Body of pancreas (tissue), 4 donors: Measurements from ENCODE around the gene SAMD13. TPM values are rescaled to one million over a fixed set of nuclear protein-coding genes. Genes with fewer than 3 reads are reported as not detected.

Source experiments
- ATAC-seq: fragments of 150-250 bp; one replicate; pipeline ENCODE4 v1.9.1; 2016
- DNase-seq, 4 donors: peaks; one replicate each; pipeline ENCODE4 v3.0.0-alpha.2; 2019
- H3K27ac ChIP-seq, 4 donors: fragments of 200-600 bp; sonication (generic); 1 replicate in 3 of 4; 2 replicates in 1 of 4; pipeline versions ENCODE4 v1.5.1 to v1.6.1; 2016 to 2019; ENCODE audit warnings: mild to moderate bottlenecking in 1 of 4, mixed read lengths in 1 of 4, moderate library complexity in 1 of 4
- H3K27me3 ChIP-seq, 2 donors: fragments of 200-600 bp; sonication (generic); one replicate each; pipeline ENCODE4 v1.6.0; 2016; ENCODE audit warnings: mild to moderate bottlenecking in 1 of 2
- H3K36me3 ChIP-seq, 2 donors: fragments of 200-600 bp; sonication (generic); replicated peaks in 1 of 2; 2 replicates each; pipeline ENCODE4 v1.5.1; 2016; ENCODE audit warnings: low read depth in 2 of 2; ENCODE audit not compliant: insufficient read depth in 1 of 2
- H3K4me1 ChIP-seq: fragments of 200-600 bp; sonication (generic); one replicate; pipeline ENCODE4 v1.6.0; 2016
- H3K4me3 ChIP-seq, 2 donors: fragments of 200-600 bp; sonication (generic); 1 replicate in 1 of 2; 2 replicates in 1 of 2; pipeline ENCODE4 v1.5.1; 2016 to 2019
- H3K9me3 ChIP-seq, 3 donors: fragments of 200-600 bp; sonication (generic); 1 replicate in 2 of 3; 2 replicates in 1 of 3; pipeline ENCODE4 v1.5.1; 2016
- CTCF ChIP-seq, 7 experiments: fragments of 450-650 bp in 4 of 7; fragments of 200-600 bp in 3 of 7; sonication (generic) in 3 of 7; IDR thresholded peaks; one replicate each; pipeline ENCODE4 v1.5.1; 2016 to 2019; ENCODE audit warnings: antibody characterized with exemption in 7 of 7
- POLR2A ChIP-seq, 3 donors: fragments of 450-650 bp; IDR thresholded peaks; one replicate each; pipeline ENCODE4 v1.6.1; 2016; ENCODE audit warnings: antibody characterized with exemption in 3 of 3, mild to moderate bottlenecking in 2 of 3
- WGBS, 2 donors: methylation state at CpG; one replicate each; pipeline ENCODE4 v1.1.5; 2017; 5-methylcytosine and 5-hydroxymethylcytosine counted together
- intact Hi-C: fragments of 100-400 bp; cut with DNase I; formaldehyde crosslinking; loops from one replicate; pipeline ENCODE4 v1.15.1; 2023
- total RNA-seq, 2 donors: library from RNA; depleted of rRNA; stranded (reverse); fragments of >200 nt; gene quantifications; one replicate each; pipeline ENCODE4 v1.1.0, GENCODE V29; 2016

The SAMD13 gene
- total RNA-seq, 2 donors from 2014 or later = 0.66 to 1.3 TPM

- Histone ChIP-seq H3K9me3 (peaks cover 0 to 4% (median 0%) of the 10 kb centered on the region in 3 donors), H3K4me1 (no peaks in the 10 kb centered on the region), H3K4me3 (no peak overlapping the region), H3K36me3 (no peaks in the 10 kb centered on the region), H3K27me3 (no peaks in the 10 kb centered on the region), H3K27ac (no peak overlapping the region)
- no peak for TF ChIP-seq POLR2A (IDR thresholded peaks at IDR 0.05)
- TF ChIP-seq CTCF (IDR thresholded peaks at IDR 0.05) = no peak
- ATAC-seq (no peak), DNase-seq (peak in 1 of 4 donors; percentile 40)
- intact Hi-C loops = no loop called here
- 68 to 84% methylated on average over 2 of the region's 2 CpGs for WGBS, 2 donors
Observed at GRCh38 chr1:84289169-84289785, 12.2 kb upstream of the SAMD13 start.

GRCh38 chr1:84291882-84292655, 9.4 kb upstream of the SAMD13 start:
- DNase-seq = no peak
- no peak for TF ChIP-seq CTCF (IDR thresholded peaks at IDR 0.05)
- no peak for TF ChIP-seq POLR2A (IDR thresholded peaks at IDR 0.05)
- no peak overlapping the region for H3K27ac ChIP-seq
- no peaks in the 10 kb centered on the region for H3K4me1 ChIP-seq
- intact Hi-C loops = no loop called here
- no peak overlapping the region for H3K4me3 ChIP-seq
- H3K36me3 ChIP-seq = no peaks in the 10 kb centered on the region
- H3K27me3 ChIP-seq = no peaks in the 10 kb centered on the region
- no peak for ATAC-seq
- WGBS, 2 donors = 88 to 91% methylated on average over 5 of the region's 5 CpGs
- peaks cover 0 to 4% (median 0%) of the 10 kb centered on the region in 3 donors for H3K9me3 ChIP-seq

- Histone ChIP-seq H3K4me3 (no peak overlapping the region), H3K4me1 (peaks cover 6% of the 10 kb centered on the region), H3K9me3 (no peaks in the 10 kb centered on the region), H3K27me3 (no peaks in the 10 kb centered on the region), H3K27ac (no peak overlapping the region), H3K36me3 (no peaks in the 10 kb centered on the region)
- DNase-seq (no peak), ATAC-seq (no peak)
- TF ChIP-seq POLR2A (IDR thresholded peaks at IDR 0.05) (no peak), CTCF (IDR thresholded peaks at IDR 0.05) (no peak)
- WGBS, 2 donors = 86 to 90% methylated on average over 2 of the region's 2 CpGs
- intact Hi-C loops = no loop called here
Observed at GRCh38 chr1:84293766-84294165, 7.7 kb upstream of the SAMD13 start.

- DNase-seq = no peak
- intact Hi-C loops = no loop called here
- TF ChIP-seq CTCF (IDR thresholded peaks at IDR 0.05) (no peak), POLR2A (IDR thresholded peaks at IDR 0.05) (no peak)
- H3K27ac ChIP-seq = no peak overlapping the region
- peaks cover 9% of the 10 kb centered on the region for H3K4me1 ChIP-seq
- no peak for ATAC-seq
- no peaks in the 10 kb centered on the region for H3K36me3 ChIP-seq
- WGBS, 2 donors = 93 to 97% methylated on average over 3 of the region's 3 CpGs
- no peak overlapping the region for H3K4me3 ChIP-seq
- no peaks in the 10 kb centered on the region for H3K9me3 ChIP-seq
- H3K27me3 ChIP-seq = no peaks in the 10 kb centered on the region
Observed at GRCh38 chr1:84294751-84295150, 6.8 kb upstream of the SAMD13 start.
